Mucosa of descending colon (tissue), 3 donors: Measurements from ENCODE around the gene PPM1A. TPM values are rescaled to one million over a fixed set of nuclear protein-coding genes. Genes with fewer than 3 reads are reported as not detected.

Experiments
- ATAC-seq: fragments of 200-7000 bp; cut with Tn5 transposase; one replicate; pipeline ENCODE4 v1.9.1; 2020; ENCODE audit warnings: mild to moderate bottlenecking, moderate library complexity
- DNase-seq, 3 donors: peaks; one replicate each; pipeline ENCODE4 v3.0.0-alpha.2; 2020
- H3K36me3 ChIP-seq: fragments of 200-600 bp; one replicate; pipeline ENCODE4 v1.8.0; 2021; ENCODE audit warnings: low read depth, mild to moderate bottlenecking
- H3K4me1 ChIP-seq: fragments of 200-600 bp; one replicate; pipeline ENCODE4 v1.8.0; 2021; ENCODE audit warnings: low read depth, mild to moderate bottlenecking
- H3K4me3 ChIP-seq: fragments of 200-600 bp; one replicate; pipeline ENCODE4 v1.8.0; 2021; ENCODE audit warnings: mild to moderate bottlenecking
- H3K9me3 ChIP-seq: fragments of 200-600 bp; one replicate; pipeline ENCODE4 v1.8.0; 2021; ENCODE audit warnings: mild to moderate bottlenecking
- CTCF ChIP-seq: fragments of 200-600 bp; IDR thresholded peaks from one replicate; pipeline ENCODE4 v1.8.0; 2022; ENCODE audit warnings: antibody characterized with exemption, mild to moderate bottlenecking
- intact Hi-C, 2 donors: fragments of 100-400 bp; cut with DNase I in 1 of 2; cut with micrococcal nuclease in 1 of 2; formaldehyde crosslinking; loops; one replicate each; pipeline versions ENCODE4 v1.11.0 to v1.11.1; 2022; cut with DNase I, micrococcal nuclease
- total RNA-seq, 3 donors: library from RNA; stranded (reverse); fragmentation: NEBNext Ultra II Directional in 2 of 3; extraction: Animal tissue kit (Norgen Biotek cat#: 25700) in 2 of 3; gene quantifications; one replicate each; pipeline versions ENCODE4 v1.2.1 to v1.2.4, GENCODE V29; 2021 to 2023
- donor health status: DM: no; HTN: no; CAD: no; lungs with moderate emphysema.
- donor health status: DM: no; HTN: no; CAD: no.
- donor health status: DM: no; HTN: yes; CAD: no.

The PPM1A gene
- total RNA-seq, 3 donors from 2014 or later, result 102 to 124 (median 111) TPM

DNA sequence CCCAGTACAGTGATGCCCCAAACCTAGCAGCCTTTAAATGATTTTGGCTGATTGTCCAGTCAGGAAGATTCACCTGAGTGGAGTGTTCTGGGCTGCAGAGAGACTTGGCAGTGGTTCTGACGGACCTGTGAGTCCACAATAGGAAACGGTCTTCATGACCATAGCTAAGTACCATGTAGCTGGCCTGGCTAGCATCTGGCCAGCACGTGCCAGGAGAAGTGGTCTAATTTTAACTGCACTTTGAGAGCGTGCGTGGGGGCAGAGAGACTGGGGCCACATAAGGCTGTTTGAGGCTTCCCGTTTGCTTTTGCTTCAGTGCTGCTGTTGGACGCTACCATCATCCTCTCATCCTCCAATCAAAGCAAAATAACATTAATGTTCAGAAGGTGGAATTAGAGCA lies 54.7 kb downstream of the PPM1A start:
- TF ChIP-seq CTCF, result no peak
- H3K4me1 ChIP-seq, result no peaks in the 10 kb centered on the region
- no peak overlapping the region for H3K4me3 ChIP-seq
- DNase-seq (no peak), ATAC-seq (no peak)
- intact Hi-C loops, result no loop called here
- H3K9me3 ChIP-seq, result no peaks in the 10 kb centered on the region
- H3K36me3 ChIP-seq, result no peaks in the 10 kb centered on the region

GRCh38 chr14:60304509-60304908 lies 55.5 kb downstream of the PPM1A start:
- intact Hi-C loops, result no loop called here
- Histone ChIP-seq H3K9me3 (no peaks in the 10 kb centered on the region), H3K4me3 (no peak overlapping the region), H3K4me1 (no peaks in the 10 kb centered on the region), H3K36me3 (no peaks in the 10 kb centered on the region)
- ATAC-seq (peak; percentile 17), DNase-seq (no peak)
- TF ChIP-seq CTCF, result no peak

GRCh38 chr14:60309867-60310552 lies 61.0 kb downstream of the PPM1A start:
- no peaks in the 10 kb centered on the region for H3K9me3 ChIP-seq
- H3K36me3 ChIP-seq, result no peaks in the 10 kb centered on the region
- no peaks in the 10 kb centered on the region for H3K4me1 ChIP-seq
- no peak for TF ChIP-seq CTCF
- no peak overlapping the region for H3K4me3 ChIP-seq
- ATAC-seq, result peak; percentile 12
- intact Hi-C loops, result no loop called here
- DNase-seq, result no peak

DNA sequence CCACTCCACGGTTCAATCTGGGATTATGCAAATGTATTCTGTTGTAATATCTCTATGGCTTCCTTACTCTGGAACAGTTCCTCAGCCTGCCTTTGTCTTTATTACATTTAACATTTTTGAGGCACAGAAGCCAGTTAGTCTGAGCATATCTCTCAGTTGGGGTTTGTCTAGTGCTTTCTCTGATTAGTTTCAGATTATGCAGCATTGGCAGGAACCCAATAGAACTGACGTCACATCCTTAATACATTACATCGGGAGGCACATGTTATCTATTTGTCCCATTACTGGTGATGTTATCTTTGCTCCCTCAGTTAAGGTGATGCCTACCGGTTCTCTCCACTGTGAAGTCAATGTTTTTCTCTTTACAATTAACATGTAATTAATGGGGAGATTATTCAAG lies 62.4 kb downstream of the PPM1A start:
- DNase-seq, result peak in 1 of 3 donors; percentile 25
- ATAC-seq, result no peak

GRCh38 chr14:60313093-60313492 lies 64.1 kb downstream of the PPM1A start:
- DNase-seq (no peak), ATAC-seq (no peak)
- Histone ChIP-seq H3K4me3 (no peak overlapping the region), H3K36me3 (no peaks in the 10 kb centered on the region), H3K4me1 (no peaks in the 10 kb centered on the region), H3K9me3 (no peaks in the 10 kb centered on the region)
- TF ChIP-seq CTCF, result no peak
- intact Hi-C loops, result no loop called here

More for the DNA sequence above, 62.4 kb downstream of the PPM1A start:
- Histone ChIP-seq H3K9me3 (no peaks in the 10 kb centered on the region), H3K4me1 (no peaks in the 10 kb centered on the region), H3K4me3 (no peak overlapping the region), H3K36me3 (no peaks in the 10 kb centered on the region)
- intact Hi-C loops, result no loop called here
- no peak for TF ChIP-seq CTCF
